Measurements from ENCODE around the gene TBCD. TPM values are rescaled to one million over a fixed set of nuclear protein-coding genes. Genes with fewer than 3 reads are reported as not detected.

The TBCD gene
- total RNA-seq, 1 experiment from 2014 or later, result 129 TPM

DNA sequence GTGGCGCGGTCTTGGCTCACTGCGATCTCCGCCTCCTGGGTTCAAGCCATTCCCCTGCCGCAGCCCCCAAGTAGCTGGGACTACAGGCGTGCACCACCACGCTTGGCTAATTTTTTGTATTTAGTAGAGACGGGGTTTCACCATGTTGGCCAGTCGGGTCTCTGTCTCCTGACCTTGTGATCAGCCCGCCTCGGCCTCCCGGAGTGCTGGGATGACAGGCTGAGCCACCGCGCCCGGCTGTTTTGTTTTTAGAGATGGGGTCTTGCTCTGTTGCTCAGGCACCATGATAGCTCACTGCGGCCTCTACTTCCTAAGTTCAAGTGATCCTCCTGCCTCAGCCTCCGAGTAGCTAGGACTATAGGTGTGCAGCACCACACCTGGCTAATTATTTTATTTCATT lies 60.7 kb downstream of the TBCD start:
- Mint-ChIP-seq H3K4me1 (no peaks in the 10 kb centered on the region), H3K27ac (no peak overlapping the region), H3K4me3 (no peak overlapping the region), H3K27me3 (ENCODE audit: low read depth) (no peaks in the 10 kb centered on the region), H3K36me3 (ENCODE audit: insufficient read depth in 1 of 3, low read depth in 3 of 3) (peaks cover 46 to 85% (median 77%) of the 10 kb centered on the region in 3 experiments), H3K9me3 (peaks cover under 1 to 4% of the 10 kb centered on the region in 2 experiments; a peak in 4 of 5 replicates)
- Histone ChIP-seq H3K27me3 (ENCODE audit: insufficient read depth, low read length) (no peaks in the 10 kb centered on the region), H2BK120ac (ENCODE audit: low read depth, low read length, poor library complexity, severe bottlenecking) (no peak overlapping the region), H4K8ac (replicated peaks; ENCODE audit: insufficient read length, low read depth, low read length) (no peak overlapping the region), H2AK5ac (ENCODE audit: insufficient read length, low read length) (no peak overlapping the region), H2BK5ac (ENCODE audit: insufficient read length, low read length) (no peak overlapping the region), H3K18ac (ENCODE audit: insufficient read length, low read depth, low read length) (no peak overlapping the region), H2AFZ (ENCODE audit: low read length) (no peak overlapping the region), H3K14ac (ENCODE audit: insufficient read depth, low read length) (no peak overlapping the region), H3K79me1 (ENCODE audit: insufficient read depth, low read depth, low read length, poor library complexity, severe bottlenecking) (no peaks in the 10 kb centered on the region), H2BK20ac (ENCODE audit: low read depth, low read length, poor library complexity, severe bottlenecking) (no peak overlapping the region), H3K4me2 (ENCODE audit: insufficient read depth, insufficient read length, low read length) (no peak overlapping the region), H3K9ac (ENCODE audit: extremely low read depth, insufficient read length, low read length) (no peak overlapping the region), H3K23ac (ENCODE audit: insufficient read length, low read depth, low read length) (no peak overlapping the region), H4K5ac (ENCODE audit: insufficient read length, low read depth, low read length) (no peak overlapping the region), H3T11ph (ENCODE audit: low read length) (no peak overlapping the region), H3K27ac (ENCODE audit: insufficient read length, low read depth, low read length) (no peak overlapping the region), H3K79me2 (ENCODE audit: insufficient read depth, low read length) (no peaks in the 10 kb centered on the region), H3K9me3 (ENCODE audit: control insufficient read depth, low read depth, low read length) (no peaks in the 10 kb centered on the region), H4K91ac (ENCODE audit: insufficient read length, low read depth, low read length) (no peak overlapping the region), H2BK15ac (ENCODE audit: low read depth, low read length) (no peak overlapping the region), H4K20me1 (ENCODE audit: control insufficient read depth, insufficient read depth, insufficient read length) (no peaks in the 10 kb centered on the region), H2BK12ac (ENCODE audit: insufficient read length, low read depth, low read length) (no peak overlapping the region), H3K4ac (ENCODE audit: low read depth, low read length) (no peak overlapping the region), H3K4me1 (ENCODE audit: insufficient read depth, low read length) (no peaks in the 10 kb centered on the region), H3K23me2 (ENCODE audit: insufficient read length, low read depth, low read length, poor library complexity, severe bottlenecking) (no peaks in the 10 kb centered on the region), H3K56ac (ENCODE audit: insufficient read length, low read depth, low read length) (no peak overlapping the region)
- no peak for DNase-seq
- WGBS (ENCODE audit: extremely low coverage, insufficient read length, low lambda C conversion rate), result no CpG with 5 or more reads among the region's 17 CpGs
- TF ChIP-seq, protein P1, sequence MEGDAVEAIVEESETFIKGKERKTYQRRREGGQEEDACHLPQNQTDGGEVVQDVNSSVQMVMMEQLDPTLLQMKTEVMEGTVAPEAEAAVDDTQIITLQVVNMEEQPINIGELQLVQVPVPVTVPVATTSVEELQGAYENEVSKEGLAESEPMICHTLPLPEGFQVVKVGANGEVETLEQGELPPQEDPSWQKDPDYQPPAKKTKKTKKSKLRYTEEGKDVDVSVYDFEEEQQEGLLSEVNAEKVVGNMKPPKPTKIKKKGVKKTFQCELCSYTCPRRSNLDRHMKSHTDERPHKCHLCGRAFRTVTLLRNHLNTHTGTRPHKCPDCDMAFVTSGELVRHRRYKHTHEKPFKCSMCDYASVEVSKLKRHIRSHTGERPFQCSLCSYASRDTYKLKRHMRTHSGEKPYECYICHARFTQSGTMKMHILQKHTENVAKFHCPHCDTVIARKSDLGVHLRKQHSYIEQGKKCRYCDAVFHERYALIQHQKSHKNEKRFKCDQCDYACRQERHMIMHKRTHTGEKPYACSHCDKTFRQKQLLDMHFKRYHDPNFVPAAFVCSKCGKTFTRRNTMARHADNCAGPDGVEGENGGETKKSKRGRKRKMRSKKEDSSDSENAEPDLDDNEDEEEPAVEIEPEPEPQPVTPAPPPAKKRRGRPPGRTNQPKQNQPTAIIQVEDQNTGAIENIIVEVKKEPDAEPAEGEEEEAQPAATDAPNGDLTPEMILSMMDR (conservative IDR thresholded peaks at IDR 0.05), result no peak
